ENCODE data around the gene KDM6B.

DNA sequence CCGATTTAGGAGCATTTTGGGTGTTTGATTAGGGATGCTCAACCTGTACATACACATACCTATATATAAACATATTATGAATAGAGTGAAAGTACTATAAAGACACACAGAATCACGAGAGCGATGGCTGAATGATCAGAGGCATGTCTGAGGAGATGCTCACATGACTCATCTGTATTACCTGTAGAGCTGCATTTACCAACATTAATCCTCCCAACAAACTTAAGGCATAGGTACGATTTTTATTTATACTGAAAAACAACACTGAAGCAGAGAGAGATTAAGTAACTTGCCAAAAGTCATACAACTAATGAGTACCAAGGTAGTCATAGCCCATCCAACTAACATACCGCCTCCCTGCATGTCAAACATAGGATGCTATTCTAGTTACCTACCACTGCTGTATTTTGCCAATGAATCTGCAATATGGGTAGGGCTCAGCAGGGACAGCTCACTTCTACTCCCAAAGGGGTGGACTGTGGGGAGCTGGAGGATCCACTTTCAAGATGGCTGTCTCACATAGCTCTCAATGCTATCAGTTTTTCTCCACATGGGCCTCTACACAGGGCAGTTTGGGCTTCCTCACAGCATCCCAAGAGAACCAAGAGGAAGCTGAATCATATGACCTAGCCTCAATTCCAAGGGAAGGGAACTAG, 31.1 kb downstream of the KDM6B start:
- TF ChIP-seq POLR2A (IDR thresholded peaks at IDR 0.05; ENCODE audit: low read depth, low read length) (no peak), TAF1 (IDR thresholded peaks at IDR 0.05; ENCODE audit: low read depth, low read length) (no peak), POLR2AphosphoS5 (IDR thresholded peaks at IDR 0.05; ENCODE audit: low read depth, low read length) (no peak), SPI1 (IDR thresholded peaks at IDR 0.05; ENCODE audit: low read depth, low read length) (no peak), PAX5 (IDR thresholded peaks at IDR 0.05; ENCODE audit: insufficient read depth, low read length, severe bottlenecking) (no peak), POU2F2 (IDR thresholded peaks at IDR 0.05; ENCODE audit: low read depth, low read length) (no peak)
